CD4-positive, alpha-beta T cell treated with Interleukin-6 for 4 hours (primary cell): Measurements from ENCODE around the gene CREB3.

ENCODE experiments used
- DNase-seq: peaks from one replicate; pipeline ENCODE4 v3.0.0-alpha.2; 2020; ENCODE audit warnings: mixed read lengths

The CREB3 gene

GRCh38 chr9:35732185-35732799 lies at the start of gene CREB3, which contains the start of gene TLN1:
Gene CREB3 (plus strand): TSS chr9:35732666. CDS start chr9:35732773, 107 bp downstream.
Gene TLN1 (minus strand): TSS chr9:35732195. CDS start chr9:35725694, 6,501 bp downstream.
- peak; percentile 98 for DNase-seq

GRCh38 chr9:35683323-35683722 lies 49.1 kb upstream of the CREB3 start:
- DNase-seq, result no peak

GRCh38 chr9:35684921-35685320 lies 47.5 kb upstream of the CREB3 start:
- no peak for DNase-seq

- DNase-seq, result no peak
Observed at GRCh38 chr9:35685506-35685905, 47.0 kb upstream of the CREB3 start.

GRCh38 chr9:35686222-35687203 lies 46.0 kb upstream of the CREB3 start:
- no peak for DNase-seq

- DNase-seq, result no peak
Observed at GRCh38 chr9:35687306-35687705, 45.2 kb upstream of the CREB3 start.

GRCh38 chr9:35687972-35688557 lies 44.4 kb upstream of the CREB3 start:
- DNase-seq, result no peak

- DNase-seq, result no peak
Observed at GRCh38 chr9:35688558-35689541, 43.6 kb upstream of the CREB3 start.

- no peak for DNase-seq
Observed at GRCh38 chr9:35689542-35690293, 42.7 kb upstream of the CREB3 start, which contains the start of gene TPM2. Gene TPM2 (minus strand): TSS chr9:35689925. CDS start chr9:35689817, 108 bp downstream.

GRCh38 chr9:35690294-35690613 lies 42.2 kb upstream of the CREB3 start:
- DNase-seq, result no peak

- peak; percentile 63 for DNase-seq
Observed at GRCh38 chr9:35690614-35691333, 41.7 kb upstream of the CREB3 start.

- DNase-seq, result no peak
Observed at GRCh38 chr9:35691334-35691650, 41.2 kb upstream of the CREB3 start.

GRCh38 chr9:35691757-35692301 lies 40.6 kb upstream of the CREB3 start:
- no peak for DNase-seq

- no peak for DNase-seq
Observed at GRCh38 chr9:35695943-35696401, 36.5 kb upstream of the CREB3 start.

GRCh38 chr9:35696520-35697215 lies 35.8 kb upstream of the CREB3 start:
- DNase-seq, result peak; percentile 69

GRCh38 chr9:35697486-35697885 lies 35.0 kb upstream of the CREB3 start:
- no peak for DNase-seq

GRCh38 chr9:35698231-35698630 lies 34.2 kb upstream of the CREB3 start:
- no peak for DNase-seq

- DNase-seq, result no peak
Observed at GRCh38 chr9:35700031-35700430, 32.4 kb upstream of the CREB3 start.

- no peak for DNase-seq
Observed at GRCh38 chr9:35700942-35701341, 31.5 kb upstream of the CREB3 start.

GRCh38 chr9:35702696-35703095 lies 29.8 kb upstream of the CREB3 start:
- DNase-seq, result no peak
